Keratinocyte (primary cell): ENCODE data around the gene MUC6. TPM values are rescaled to one million over a fixed set of nuclear protein-coding genes. Genes with fewer than 3 reads are reported as not detected.

ENCODE experiments used
- DNase-seq: peaks from one replicate; pipeline ENCODE4 v3.0.0-alpha.2; 2011; ENCODE audit warnings: low read depth, missing footprints, low spot score
- FAIRE-seq: peaks from 2 replicates; lab custom pipeline; 2011; peaks lifted over from hg19 to GRCh38; lab: Jason Lieb, UNC
- H2AFZ ChIP-seq: 2 replicates; pipeline ENCODE4 v1.6.0; 2012; ENCODE audit warnings: low read length, control low read depth, inconsistent platforms; ENCODE audit not compliant: control insufficient read depth
- H3K27ac ChIP-seq: 2 replicates; pipeline ENCODE4 v1.5.1; 2011; ENCODE audit warnings: low read length; ENCODE audit not compliant: control insufficient read depth, insufficient read depth
- H3K27me3 ChIP-seq: 3 replicates; pipeline ENCODE4 v1.6.0; 2011; ENCODE audit warnings: low read length; ENCODE audit not compliant: control insufficient read depth, insufficient read depth; ENCODE audit errors: extremely low read depth
- H3K36me3 ChIP-seq, 2 experiments: 2 replicates in 1 of 2; 3 replicates in 1 of 2; pipeline ENCODE4 v1.5.1; 2011; ENCODE audit warnings: low read length in 2 of 2, mild to moderate bottlenecking in 1 of 2; ENCODE audit not compliant: control insufficient read depth in 2 of 2, insufficient read depth in 2 of 2; ENCODE audit errors: extremely low read depth in 1 of 2
- H3K4me1 ChIP-seq: 3 replicates; pipeline ENCODE4 v1.5.1; 2011; ENCODE audit warnings: low read length; ENCODE audit not compliant: control insufficient read depth, insufficient read depth; ENCODE audit errors: extremely low read depth
- H3K4me2 ChIP-seq: 3 replicates; pipeline ENCODE4 v1.6.0; 2011; ENCODE audit warnings: low read depth, low read length; ENCODE audit not compliant: control insufficient read depth, insufficient read depth; ENCODE audit errors: extremely low read depth
- H3K4me3 ChIP-seq, 3 experiments: fragments of 200-600 bp in 1 of 3; sonication (generic) in 1 of 3; 2 replicates in 2 of 3; 3 replicates in 1 of 3; pipeline ENCODE4 v1.5.1; 2011 to 2016; ENCODE audit warnings: low read length in 3 of 3, mild to moderate bottlenecking in 3 of 3, control low read depth in 2 of 3, inconsistent platforms in 1 of 3, low read depth in 1 of 3, mixed read lengths in 1 of 3, mixed run types in 1 of 3, moderate library complexity in 1 of 3; ENCODE audit not compliant: control insufficient read depth in 2 of 3, insufficient read depth in 2 of 3; ENCODE audit errors: extremely low read depth in 1 of 3
- H3K79me2 ChIP-seq: 2 replicates; pipeline ENCODE4 v1.6.0; 2012; ENCODE audit warnings: low read length; ENCODE audit not compliant: control insufficient read depth, insufficient read depth
- H3K9ac ChIP-seq: 3 replicates; pipeline ENCODE4 v1.6.0; 2011; ENCODE audit warnings: low read length; ENCODE audit not compliant: control insufficient read depth, insufficient read depth; ENCODE audit errors: extremely low read depth
- H3K9me1 ChIP-seq: 3 replicates; pipeline ENCODE4 v1.6.0; 2011; ENCODE audit warnings: low read length; ENCODE audit not compliant: control insufficient read depth, insufficient read depth; ENCODE audit errors: extremely low read depth
- H3K9me3 ChIP-seq: 2 replicates; pipeline ENCODE4 v1.5.1; 2012; ENCODE audit warnings: low read depth, low read length; ENCODE audit not compliant: control insufficient read depth
- H4K20me1 ChIP-seq: 3 replicates; pipeline ENCODE4 v1.6.0; 2011; ENCODE audit warnings: low read length; ENCODE audit not compliant: control insufficient read depth, insufficient read depth; ENCODE audit errors: extremely low read depth
- EZH2 ChIP-seq: IDR thresholded peaks from one replicate; pipeline ENCODE4 v1.6.1; 2012; ENCODE audit warnings: inconsistent platforms, mild to moderate bottlenecking, low read length, moderate library complexity
- dilution Hi-C: fragments of 300-500 bp; cut with MboI; formaldehyde crosslinking; loops from one replicate; pipeline ENCODE4 v1.7.0; 2020; ENCODE audit warnings: low sequenced_read_pairs; ENCODE audit not compliant: extremely low pct_ligation_motif_present
- polyA plus RNA-seq, 5 experiments: library from polyadenylated mRNA; depleted of rRNA in 3 of 5; stranded (reverse) in 3 of 5; stranded (forward) in 1 of 5; unstranded in 1 of 5; fragments of >200 nt; gene quantifications; 1 replicate in 1 of 5; 2 replicates in 3 of 5; 3 replicates in 1 of 5; pipeline versions ENCODE4 v1.2.1 to v1.2.3, GENCODE V29; 2011 to 2012; ENCODE audit warnings: missing spikeins in 2 of 5, low read depth in 1 of 5, low replicate concordance in 1 of 5
- TF ChIP-seq, protein P1 (sequence below), 3 experiments: IDR thresholded peaks in 1 of 3; conservative IDR thresholded peaks in 1 of 3; optimal IDR thresholded peaks in 1 of 3; 2 replicates in 2 of 3; 3 replicates in 1 of 3; pipeline versions ENCODE3 to v1.5.1; 2011; ENCODE audit warnings: low read length in 3 of 3, mild to moderate bottlenecking in 3 of 3, moderate library complexity in 2 of 3, control low read depth in 1 of 3, inconsistent platforms in 1 of 3; ENCODE audit not compliant: insufficient read depth in 2 of 3; ENCODE audit errors: extremely low read depth in 1 of 3

MUC6 gene
- polyA plus RNA-seq, 1 donor (not counting 4 experiments of a cell fraction or from before 2014, with no cell fraction given), result not detected

DNA sequence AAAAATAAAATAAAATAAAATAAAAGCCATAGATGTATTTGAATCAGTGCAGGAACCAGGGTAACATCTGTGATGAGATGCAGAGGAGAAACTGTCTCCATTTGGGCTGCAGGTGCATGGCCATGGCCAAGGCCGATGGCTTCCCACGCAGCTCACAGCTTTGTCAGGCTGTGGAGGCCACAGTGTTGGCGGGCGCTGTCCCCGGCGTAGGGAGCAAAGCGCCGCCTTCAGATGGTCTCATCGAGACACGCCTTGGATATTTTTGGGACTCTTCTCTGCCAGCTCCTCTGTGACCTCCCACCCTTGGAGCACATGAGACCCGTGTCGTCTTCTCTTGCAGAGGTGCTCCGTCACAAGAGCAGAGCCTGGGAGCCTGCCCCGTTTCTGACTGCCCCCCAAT lies 38.6 kb downstream of the MUC6 start:
- H3K9ac ChIP-seq, result no peak overlapping the region
- no peak overlapping the region for H3K4me2 ChIP-seq
- no peak overlapping the region for H3K4me3 ChIP-seq
- no peak overlapping the region for H2AFZ ChIP-seq
- H3K27me3 ChIP-seq, result no peaks in the 10 kb centered on the region
- H4K20me1 ChIP-seq, result peaks cover 2% of the 10 kb centered on the region
- no peaks in the 10 kb centered on the region for H3K4me1 ChIP-seq
- H3K79me2 ChIP-seq, result peaks cover 6% of the 10 kb centered on the region
- FAIRE-seq, result no peak
- dilution Hi-C loops, result no loop called here
- no peak overlapping the region for H3K27ac ChIP-seq
- TF ChIP-seq, protein P1, sequence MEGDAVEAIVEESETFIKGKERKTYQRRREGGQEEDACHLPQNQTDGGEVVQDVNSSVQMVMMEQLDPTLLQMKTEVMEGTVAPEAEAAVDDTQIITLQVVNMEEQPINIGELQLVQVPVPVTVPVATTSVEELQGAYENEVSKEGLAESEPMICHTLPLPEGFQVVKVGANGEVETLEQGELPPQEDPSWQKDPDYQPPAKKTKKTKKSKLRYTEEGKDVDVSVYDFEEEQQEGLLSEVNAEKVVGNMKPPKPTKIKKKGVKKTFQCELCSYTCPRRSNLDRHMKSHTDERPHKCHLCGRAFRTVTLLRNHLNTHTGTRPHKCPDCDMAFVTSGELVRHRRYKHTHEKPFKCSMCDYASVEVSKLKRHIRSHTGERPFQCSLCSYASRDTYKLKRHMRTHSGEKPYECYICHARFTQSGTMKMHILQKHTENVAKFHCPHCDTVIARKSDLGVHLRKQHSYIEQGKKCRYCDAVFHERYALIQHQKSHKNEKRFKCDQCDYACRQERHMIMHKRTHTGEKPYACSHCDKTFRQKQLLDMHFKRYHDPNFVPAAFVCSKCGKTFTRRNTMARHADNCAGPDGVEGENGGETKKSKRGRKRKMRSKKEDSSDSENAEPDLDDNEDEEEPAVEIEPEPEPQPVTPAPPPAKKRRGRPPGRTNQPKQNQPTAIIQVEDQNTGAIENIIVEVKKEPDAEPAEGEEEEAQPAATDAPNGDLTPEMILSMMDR (optimal IDR thresholded peaks at IDR 0.05 in 1 of 3, IDR thresholded peaks at IDR 0.05 in 1 of 3, conservative IDR thresholded peaks at IDR 0.05 in 1 of 3; ENCODE audit: extremely low read depth in 1 of 3, insufficient read depth in 2 of 3, low read length in 3 of 3), result no peak
- no peak for TF ChIP-seq EZH2
- H3K9me3 ChIP-seq, result no peaks in the 10 kb centered on the region
- no peaks in the 10 kb centered on the region for H3K9me1 ChIP-seq
- no peak for DNase-seq
- H3K36me3 ChIP-seq, result peaks cover 12 to 41% of the 10 kb centered on the region in 2 experiments

DNA sequence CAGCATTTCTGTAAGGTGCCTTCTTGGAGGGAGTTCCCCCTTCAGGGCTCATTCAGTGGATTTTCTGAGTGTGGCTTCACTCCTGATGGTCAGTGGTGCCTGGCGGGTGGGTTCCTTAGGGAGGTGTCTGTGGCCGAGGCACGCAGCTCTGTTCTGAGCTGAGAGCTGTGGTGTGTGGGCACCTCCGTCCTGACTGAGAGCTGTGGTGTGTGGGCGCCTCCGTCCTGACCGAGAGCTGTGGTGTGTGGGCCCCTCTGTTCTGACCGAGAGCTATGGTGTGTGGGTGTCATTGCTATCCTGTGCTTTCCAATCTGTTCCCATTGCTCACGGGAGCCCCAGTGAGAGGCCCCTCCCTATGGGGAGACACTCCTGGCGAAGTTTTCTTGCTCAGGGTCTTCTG lies 39.8 kb downstream of the MUC6 start:
- Histone ChIP-seq H3K9me3 (no peaks in the 10 kb centered on the region), H2AFZ (no peak overlapping the region), H3K9ac (no peak overlapping the region), H3K27ac (no peak overlapping the region), H3K4me1 (no peaks in the 10 kb centered on the region), H3K9me1 (no peaks in the 10 kb centered on the region), H3K79me2 (peaks cover under 1% of the 10 kb centered on the region), H3K4me2 (no peak overlapping the region), H3K27me3 (no peaks in the 10 kb centered on the region), H3K36me3 (peaks cover 11 to 45% of the 10 kb centered on the region in 2 experiments), H4K20me1 (no peaks in the 10 kb centered on the region), H3K4me3 (no peak overlapping the region)
- no peak for FAIRE-seq
- no peak for DNase-seq
- TF ChIP-seq, protein P1 (optimal IDR thresholded peaks at IDR 0.05 in 1 of 3, IDR thresholded peaks at IDR 0.05 in 1 of 3, conservative IDR thresholded peaks at IDR 0.05 in 1 of 3; ENCODE audit: extremely low read depth in 1 of 3, insufficient read depth in 2 of 3, low read length in 3 of 3), result no peak
- TF ChIP-seq EZH2, result no peak
- dilution Hi-C loops, result no loop called here
